GM12865 (cell line): ENCODE data around the gene SPDYA.

Experiments used
- DNase-seq: peaks from one replicate; pipeline ENCODE4 v3.0.0; 2010; ENCODE audit warnings: low read depth
- H3K4me3 ChIP-seq: 2 replicates; pipeline ENCODE4 v1.5.1; 2011; ENCODE audit warnings: mild to moderate bottlenecking, low read depth, low read length, control low read depth
- CTCF ChIP-seq: IDR thresholded peaks from 2 replicates; pipeline ENCODE4 v1.5.1; 2011; ENCODE audit warnings: low read length, control low read depth, low read depth, inconsistent platforms; ENCODE audit not compliant: insufficient read depth; ENCODE audit errors: missing control alignments

SPDYA gene

GRCh38 chr2:28824207-28824606, 13.6 kb downstream of the SPDYA start:
- DNase-seq, result no peak
- no peak overlapping the region for H3K4me3 ChIP-seq
- no peak for TF ChIP-seq CTCF

DNA sequence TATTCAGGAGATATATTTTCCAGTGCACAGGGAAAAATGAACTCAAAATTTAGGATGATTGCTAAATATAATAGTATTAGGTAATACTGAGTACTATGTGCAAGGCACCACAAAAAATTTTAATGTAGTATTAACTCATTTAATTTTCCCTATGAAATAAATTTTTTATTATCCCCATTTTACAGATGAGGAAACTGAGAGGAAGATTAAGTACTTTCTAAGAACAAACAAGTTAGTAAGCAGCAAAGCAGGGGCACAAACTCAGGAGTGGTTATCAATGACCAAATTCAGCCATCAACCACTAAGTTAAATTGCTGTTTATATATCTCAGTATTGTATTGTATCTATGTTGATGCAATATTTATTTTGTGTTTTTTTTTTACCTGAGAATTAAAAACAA, 14.2 kb downstream of the SPDYA start:
- no peak for DNase-seq
- TF ChIP-seq CTCF, result no peak
- no peak overlapping the region for H3K4me3 ChIP-seq

GRCh38 chr2:28828382-28828781, 17.7 kb downstream of the SPDYA start:
- no peak overlapping the region for H3K4me3 ChIP-seq
- TF ChIP-seq CTCF, result no peak
- no peak for DNase-seq

DNA sequence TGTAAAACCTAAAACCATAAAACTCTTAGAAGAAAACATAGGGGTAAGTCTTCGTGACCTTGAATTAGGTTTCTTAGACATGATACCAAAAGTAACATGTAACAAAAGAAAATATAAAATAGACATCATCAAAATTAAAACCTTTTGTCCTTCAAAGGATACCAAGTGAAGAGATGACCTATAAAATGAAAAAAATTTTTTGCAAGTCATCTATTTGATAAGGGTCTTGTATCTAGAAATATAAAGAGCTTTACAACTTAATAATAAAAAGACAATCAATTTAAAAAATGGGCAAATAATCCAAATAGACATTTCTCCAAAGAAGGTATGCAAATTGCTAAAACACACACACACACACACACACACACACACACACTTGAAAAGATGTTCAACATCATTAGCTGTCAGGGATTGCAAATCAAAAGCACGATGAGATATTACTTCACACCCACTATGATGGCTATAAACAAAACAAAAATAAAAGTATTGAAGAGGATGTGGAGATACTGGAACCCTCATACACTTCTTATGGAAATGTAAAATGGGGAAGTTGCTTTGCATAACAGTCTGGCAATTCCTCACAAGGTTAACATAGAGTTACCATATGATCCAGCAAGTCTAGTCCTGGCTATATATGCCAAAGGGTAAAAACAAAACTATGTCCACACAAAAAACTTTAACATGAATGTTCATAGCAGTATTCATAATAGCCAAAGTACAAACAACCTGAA, 23.3 kb downstream of the SPDYA start:
- H3K4me3 ChIP-seq, result no peak overlapping the region
- no peak for TF ChIP-seq CTCF
- no peak for DNase-seq

DNA sequence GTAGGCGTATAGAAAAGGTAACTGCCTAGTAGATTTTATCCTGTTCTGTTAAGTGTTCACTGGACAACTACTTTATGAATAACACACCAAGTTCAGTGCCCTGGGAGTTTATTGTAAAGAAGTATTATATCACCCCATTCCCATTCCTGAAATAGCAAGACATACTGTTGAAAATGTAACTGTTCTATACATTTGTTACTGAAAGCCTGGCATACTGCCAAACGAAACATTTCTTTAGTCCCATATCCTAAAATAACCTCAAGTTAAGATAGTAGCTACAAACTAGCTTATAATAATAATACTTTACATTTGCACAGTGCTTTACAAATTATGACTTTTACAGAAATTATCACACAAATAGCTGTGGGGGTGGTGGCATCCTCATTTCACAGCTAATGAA, 25.1 kb downstream of the SPDYA start:
- DNase-seq, result no peak
- no peak for TF ChIP-seq CTCF

GRCh38 chr2:28838971-28839370, 28.3 kb downstream of the SPDYA start:
- DNase-seq, result no peak
- no peak for TF ChIP-seq CTCF
- H3K4me3 ChIP-seq, result no peak overlapping the region

More for the DNA sequence above, 25.1 kb downstream of the SPDYA start:
- H3K4me3 ChIP-seq, result no peak overlapping the region

DNA sequence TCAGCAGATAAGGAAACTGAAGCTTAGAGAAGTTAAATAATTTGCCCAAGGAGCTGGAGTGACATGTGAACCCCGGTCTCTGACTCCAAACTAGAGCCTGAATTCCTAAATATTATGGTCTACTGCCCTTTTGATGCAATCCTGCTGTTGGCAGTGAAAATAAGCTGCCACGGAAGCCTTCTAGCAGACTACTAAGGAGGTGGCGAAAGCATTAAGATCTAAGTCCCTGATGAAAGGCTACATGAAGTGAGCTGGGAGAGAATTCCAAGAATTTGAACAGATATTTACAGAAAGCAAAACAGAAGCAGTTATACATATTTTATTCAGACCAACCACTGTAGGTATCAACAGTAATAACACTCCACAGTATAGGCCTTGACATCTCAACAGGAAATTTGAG, 31.4 kb downstream of the SPDYA start:
- no peak overlapping the region for H3K4me3 ChIP-seq
- no peak for DNase-seq
- no peak for TF ChIP-seq CTCF
